Measurements from ENCODE around the gene HPD.

The HPD gene

DNA sequence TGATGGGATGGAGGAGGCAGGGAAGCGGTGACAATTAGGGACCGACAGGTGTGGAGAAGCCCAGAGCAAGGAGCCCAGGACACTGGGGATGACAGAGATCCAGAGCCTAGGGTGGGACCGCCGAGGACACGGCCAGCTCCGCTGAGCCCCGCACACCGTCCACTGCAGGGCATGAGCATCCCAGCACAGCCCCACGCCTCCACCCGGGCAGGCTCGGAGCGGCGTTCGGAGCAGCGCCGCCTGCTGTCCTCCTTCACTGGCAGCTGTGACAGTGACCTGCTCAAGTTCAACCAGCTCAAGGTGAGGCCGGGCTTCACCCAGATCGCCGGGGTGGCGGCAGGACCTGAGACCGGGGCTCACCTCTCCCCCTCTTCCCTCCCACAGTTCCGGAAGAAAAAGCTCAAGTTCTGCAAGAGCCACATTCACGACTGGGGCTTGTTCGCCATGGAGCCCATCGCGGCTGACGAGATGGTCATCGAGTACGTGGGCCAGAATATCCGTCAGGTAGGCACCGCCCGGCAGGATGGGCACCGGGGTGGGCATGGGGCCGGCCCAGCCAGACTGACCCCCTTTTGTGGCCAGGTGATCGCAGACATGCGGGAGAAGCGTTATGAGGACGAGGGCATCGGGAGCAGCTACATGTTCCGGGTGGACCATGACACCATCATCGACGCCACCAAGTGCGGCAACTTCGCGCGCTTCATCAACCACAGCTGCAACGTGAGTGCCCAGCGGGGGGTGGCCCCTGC, 31.1 kb downstream of the HPD start:
- DNase-seq = no peak

DNA sequence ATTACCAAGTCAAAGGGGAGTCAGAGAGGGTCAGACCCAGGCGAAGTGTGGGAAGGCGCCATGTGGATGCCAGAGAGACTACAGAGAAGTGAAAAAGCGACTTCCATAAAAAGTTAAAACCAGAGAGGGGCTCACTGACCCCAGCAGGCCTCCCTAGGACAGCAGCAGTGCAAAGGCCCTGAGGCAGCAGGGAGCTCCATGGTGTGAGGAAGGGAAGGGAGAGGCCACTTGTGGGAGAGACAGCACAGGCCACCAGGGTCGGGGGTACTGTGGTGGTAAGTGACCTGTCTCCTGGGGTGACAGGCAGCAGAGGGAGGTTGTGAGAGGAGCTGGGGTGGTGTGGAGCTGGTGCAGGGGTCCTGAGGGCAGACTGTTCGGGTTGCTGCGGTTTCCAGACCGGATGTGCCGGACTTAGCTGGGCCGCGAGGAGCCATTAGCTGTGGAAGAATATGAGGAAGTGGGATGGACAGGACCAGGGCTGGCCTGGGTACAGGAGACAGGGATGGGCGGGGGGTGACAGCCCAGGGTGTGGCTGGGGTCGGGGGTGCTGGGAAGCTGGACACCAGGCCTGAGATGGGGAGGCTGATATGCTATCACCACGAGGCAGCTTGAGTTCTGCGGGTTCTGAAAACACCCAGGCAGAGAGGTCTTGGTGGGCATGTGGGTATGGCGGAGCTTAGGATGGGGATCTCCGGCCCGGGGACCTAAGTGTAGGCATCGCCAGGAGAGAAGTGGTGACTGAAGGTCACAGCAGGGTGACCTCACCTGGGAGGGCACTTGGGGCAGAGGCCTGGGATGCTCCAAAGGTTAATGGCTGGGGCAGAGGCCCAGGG, 32.1 kb downstream of the HPD start:
- peak; percentile 55 for DNase-seq

DNA sequence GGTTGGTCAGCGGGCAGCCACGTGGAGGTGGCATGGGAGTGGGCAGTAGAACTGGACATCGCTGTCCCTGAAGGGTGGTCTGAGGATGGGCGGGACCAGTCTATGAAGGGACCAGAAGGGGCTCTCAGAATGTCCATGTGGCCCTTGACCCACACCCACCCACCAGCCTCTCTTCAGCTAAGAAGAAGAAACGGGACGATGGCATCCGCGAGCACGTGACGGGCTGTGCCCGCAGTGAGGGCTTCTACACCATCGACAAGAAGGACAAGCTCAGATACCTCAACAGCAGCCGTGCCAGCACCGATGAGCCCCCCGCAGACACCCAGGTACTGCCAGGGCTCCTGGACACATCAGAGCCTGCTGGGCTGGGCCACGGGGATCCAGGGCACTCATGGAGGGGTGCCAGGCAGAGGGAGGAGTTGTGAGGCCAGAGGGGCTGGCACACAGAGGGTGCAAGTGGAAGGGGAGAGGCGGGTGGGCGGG, 33.6 kb downstream of the HPD start:
- no peak for DNase-seq

DNA sequence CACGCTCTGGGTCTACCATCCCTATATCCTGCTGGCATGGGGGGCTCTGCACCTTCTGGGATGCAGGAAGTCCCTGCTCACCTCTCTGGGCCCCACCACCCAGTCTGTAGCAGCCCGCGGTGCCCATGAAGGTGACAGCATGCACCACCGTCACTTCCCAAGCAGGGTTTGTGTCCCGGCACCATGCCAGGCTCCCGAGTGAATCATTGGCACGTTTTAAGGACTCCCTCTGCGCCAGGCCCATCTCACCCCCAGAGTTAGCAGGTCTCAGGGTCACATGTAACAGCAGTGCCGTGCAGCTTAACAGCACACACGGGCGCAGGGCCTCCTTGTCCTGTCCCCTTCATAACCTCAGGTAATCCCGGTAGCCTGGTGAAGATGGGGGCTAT, 34.9 kb downstream of the HPD start:
- DNase-seq = no peak

DNA sequence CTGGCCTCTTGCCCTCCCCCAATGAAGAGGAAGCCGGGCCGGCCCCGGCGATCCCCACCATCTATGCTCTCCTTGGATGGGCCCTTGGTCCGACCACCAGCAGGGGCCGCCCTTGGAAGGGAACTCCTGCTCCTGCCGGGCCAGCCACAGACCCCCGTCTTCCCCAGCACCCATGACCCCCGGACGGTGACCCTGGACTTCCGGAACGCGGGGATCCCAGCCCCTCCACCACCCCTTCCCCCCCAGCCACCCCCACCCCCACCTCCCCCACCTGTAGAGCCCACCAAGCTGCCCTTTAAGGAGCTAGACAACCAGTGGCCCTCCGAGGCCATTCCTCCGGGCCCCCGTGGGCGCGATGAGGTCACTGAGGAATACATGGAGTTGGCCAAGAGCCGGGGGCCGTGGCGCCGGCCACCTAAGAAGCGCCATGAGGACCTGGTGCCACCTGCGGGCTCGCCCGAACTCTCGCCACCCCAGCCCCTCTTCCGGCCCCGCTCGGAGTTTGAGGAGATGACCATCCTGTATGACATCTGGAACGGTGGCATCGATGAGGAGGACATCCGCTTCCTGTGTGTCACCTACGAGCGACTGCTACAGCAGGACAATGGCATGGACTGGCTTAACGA, 35.4 kb downstream of the HPD start:
- DNase-seq = no peak

DNA sequence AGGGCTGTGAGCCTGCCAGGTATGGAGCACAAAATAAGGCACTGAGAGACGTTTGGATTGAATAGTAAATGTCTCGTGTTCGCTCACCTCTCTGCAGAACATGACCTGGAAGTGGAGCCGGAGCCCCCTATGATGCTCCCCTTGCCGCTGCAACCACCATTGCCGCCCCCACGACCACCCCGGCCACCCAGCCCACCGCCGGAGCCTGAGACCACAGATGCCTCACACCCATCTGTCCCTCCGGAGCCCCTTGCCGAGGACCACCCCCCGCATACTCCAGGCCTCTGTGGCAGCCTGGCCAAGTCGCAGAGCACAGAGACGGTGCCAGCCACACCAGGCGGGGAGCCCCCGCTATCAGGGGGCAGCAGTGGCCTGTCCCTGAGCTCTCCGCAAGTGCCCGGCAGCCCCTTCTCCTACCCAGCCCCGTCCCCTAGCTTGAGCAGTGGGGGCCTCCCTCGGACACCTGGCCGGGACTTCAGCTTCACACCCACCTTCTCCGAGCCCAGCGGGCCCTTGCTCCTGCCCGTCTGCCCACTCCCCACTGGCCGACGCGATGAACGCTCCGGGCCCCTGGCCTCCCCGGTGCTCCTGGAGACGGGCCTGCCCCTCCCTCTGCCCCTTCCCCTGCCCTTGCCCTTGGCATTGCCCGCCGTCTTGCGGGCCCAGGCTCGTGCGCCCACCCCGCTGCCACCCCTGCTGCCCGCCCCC, 36.1 kb downstream of the HPD start:
- no peak for DNase-seq

DNA sequence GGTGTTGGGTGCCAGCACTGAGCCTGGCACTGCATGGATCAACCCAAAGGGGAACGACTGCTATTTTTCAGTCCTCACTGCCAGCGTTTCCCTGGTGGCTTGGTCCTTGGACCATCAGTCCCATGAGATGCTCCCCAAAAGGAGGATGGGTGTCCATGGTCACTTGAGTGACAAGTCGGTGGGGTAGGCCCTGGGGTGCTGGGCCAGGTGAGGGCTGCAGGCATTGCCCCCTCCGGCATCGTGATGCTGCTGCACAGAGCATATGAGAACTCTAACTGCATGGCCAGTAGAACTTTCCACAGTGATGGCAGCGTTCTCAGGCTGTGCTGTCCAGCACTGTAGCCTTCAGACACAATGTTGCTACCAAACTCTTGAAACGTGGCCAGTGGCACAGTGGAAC, 38.6 kb downstream of the HPD start:
- no peak for DNase-seq

DNA sequence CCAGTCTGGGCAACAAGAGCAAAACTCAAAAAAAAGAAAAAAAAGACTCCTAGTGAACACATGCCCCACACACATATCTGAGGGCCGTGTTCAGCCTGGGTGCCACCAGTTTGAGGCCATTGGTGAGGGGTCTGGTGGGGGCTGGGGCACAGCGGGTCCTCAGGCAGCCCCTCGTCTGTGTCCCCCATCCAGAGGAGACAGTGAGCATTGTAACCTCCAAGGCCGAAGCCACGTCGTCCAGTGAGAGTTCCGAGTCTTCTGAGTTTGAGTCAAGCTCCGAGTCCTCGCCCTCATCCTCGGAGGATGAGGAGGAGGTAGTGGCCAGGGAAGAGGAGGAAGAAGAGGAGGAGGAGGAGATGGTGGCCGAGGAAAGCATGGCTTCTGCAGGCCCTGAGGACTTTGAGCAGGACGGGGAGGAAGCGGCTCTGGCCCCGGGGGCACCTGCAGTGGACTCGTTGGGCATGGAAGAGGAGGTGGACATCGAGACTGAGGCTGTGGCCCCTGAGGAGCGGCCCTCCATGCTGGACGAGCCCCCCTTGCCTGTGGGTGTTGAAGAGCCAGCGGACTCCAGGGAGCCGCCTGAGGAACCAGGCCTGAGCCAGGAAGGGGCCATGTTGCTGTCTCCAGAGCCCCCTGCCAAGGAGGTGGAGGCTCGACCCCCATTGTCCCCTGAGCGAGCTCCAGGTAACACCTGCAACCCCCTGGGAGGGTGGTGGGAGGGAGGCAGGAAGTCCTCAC, 39.3 kb downstream of the HPD start:
- no peak for DNase-seq

DNA sequence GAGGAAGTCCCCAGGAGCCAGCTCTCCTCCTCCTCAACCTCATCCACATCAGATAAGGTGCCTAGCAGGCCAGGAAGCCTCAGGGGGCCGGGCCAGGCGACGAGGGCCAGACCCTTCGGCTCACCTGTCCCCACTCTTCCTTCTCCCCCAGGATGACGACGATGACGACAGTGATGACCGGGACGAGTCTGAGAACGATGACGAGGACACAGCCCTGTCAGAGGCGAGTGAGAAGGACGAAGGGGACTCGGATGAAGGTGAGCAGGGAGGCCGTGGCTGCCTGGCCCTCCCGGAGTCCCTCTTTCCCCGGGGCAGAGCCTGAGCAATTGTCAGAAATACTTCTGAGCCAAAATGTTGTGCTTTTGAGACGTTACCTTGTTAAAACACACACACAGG, 41.0 kb downstream of the HPD start:
- no peak for DNase-seq

DNA sequence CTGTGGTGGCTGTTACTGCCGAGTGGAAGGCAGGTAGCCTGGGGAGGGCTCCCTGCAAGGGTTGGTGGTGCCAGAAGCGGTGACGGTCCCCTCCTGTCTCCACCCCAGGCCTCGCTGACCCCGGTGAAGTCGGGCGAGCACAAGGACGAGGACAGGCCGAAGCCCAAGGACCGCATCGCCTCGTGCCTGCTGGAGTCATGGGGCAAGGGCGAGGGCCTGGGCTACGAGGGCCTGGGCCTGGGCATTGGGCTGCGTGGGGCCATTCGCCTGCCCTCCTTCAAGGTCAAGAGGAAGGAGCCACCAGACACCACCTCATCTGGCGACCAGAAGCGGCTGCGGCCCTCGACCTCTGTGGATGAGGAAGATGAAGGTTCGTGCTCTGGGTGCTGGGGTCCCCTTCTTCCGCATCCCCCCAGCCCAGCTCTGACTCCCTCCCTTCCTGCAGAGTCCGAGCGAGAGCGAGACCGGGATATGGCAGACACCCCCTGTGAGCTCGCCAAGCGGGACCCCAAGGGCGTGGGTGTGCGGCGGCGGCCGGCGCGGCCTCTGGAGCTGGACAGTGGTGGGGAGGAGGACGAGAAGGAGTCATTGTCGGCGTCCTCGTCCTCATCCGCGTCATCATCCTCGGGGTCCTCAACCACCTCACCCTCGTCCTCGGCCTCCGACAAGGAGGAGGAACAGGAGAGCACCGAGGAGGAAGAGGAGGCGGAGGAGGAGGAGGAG, 41.6 kb downstream of the HPD start:
- DNase-seq = no peak

DNA sequence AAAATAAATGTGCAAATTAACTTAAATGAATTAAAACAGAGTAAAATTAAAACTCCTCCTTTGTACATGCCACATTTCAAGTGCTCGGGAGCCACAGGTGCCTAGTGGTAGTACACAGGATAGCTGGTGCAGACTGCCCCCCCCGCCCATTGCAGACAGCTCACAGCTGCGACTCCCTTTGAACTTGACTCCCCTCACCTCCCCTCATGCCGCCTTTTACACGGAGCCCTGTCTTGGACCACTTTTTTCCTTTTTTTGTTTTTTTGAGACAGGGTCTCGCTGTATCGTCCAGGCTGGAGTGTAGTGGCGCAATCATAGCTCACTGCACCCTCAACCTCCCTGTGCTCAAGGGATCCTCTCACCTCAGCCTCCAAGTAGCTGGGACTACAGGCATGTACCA, 43.4 kb downstream of the HPD start:
- DNase-seq = no peak

DNA sequence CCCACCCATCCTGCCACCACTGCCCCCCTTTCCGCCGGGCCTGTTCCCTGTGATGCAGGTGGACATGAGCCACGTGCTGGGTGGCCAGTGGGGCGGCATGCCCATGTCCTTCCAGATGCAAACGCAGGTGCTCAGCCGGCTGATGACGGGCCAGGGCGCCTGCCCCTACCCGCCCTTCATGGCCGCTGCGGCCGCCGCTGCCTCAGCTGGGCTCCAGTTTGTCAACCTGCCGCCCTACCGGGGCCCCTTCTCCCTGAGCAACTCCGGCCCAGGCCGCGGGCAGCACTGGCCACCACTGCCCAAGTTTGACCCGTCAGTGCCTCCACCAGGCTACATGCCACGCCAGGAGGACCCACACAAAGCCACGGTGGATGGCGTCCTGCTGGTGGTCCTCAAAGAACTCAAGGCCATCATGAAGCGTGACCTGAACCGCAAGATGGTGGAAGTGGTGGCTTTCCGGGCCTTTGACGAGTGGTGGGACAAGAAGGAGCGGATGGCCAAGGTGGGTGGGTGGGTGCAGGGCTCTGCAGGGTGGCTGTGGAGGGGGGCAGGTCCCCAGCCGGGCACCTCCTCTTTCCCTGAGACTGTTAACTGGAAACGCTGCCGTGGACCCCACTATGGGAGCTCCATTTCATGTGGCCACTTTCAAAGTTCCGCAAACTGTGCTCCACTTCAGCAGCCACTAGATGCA, 44.1 kb downstream of the HPD start:
- no peak for DNase-seq

DNA sequence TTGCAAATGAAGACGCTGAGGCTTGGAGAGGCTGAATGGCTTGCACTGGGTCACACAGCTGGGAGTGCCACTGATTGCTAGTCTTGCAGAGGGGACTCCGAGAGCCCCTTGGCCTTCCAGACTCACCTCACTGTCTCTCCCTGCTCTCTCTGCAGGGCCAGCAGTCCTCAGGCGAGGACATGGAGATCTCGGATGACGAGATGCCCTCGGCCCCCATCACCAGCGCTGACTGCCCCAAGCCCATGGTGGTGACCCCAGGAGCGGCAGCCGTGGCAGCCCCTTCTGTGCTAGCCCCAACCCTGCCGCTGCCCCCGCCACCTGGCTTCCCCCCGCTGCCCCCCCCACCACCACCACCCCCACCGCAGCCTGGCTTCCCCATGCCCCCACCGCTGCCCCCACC, 44.7 kb downstream of the HPD start:
- DNase-seq = no peak

DNA sequence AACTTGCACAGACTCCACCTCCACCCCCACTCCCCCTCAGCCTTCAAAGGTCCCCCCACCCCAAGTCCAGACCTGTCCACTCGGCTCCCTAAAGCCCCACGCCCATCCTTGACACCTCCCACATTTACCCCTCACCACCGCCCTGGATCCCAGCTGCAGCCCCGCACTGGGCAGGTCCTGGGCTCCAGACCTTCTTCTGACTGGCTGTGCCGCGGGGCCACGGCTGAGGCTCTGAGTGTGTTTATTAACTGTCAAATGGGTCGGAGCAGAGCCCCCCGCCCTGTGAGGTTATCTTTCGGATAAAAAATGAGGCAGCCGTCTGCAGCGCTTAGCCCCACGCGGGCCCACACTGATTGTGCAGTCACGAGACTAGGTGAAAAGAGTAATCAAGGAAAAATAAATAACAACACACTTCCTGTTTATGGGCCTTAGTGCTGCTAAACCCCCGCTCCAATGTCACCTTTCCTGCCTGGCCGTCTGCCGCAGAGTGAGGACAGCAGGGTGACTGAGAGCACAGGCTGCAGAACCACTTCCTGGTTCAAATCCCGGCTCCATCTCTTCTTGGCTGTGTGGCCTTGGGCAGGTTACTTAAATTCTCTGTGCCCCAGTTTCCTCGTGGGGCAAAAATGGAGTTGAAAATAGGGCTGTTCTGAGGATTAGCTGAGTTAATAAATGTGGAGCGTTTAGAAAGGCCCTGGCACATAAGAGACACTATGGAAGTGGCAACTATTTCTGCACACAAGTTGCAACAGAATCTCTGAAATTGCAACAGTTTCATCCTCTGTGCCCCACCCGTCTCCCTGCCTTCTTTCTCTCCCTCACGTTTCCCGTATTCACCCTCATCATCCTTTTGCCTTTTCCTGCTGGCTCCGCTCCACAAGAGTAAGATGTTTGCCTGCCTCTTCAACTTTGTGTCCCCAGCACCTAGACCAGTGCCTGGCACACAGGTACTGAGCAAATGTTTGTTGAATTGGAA, 45.5 kb downstream of the HPD start:
- DNase-seq = no peak

DNA sequence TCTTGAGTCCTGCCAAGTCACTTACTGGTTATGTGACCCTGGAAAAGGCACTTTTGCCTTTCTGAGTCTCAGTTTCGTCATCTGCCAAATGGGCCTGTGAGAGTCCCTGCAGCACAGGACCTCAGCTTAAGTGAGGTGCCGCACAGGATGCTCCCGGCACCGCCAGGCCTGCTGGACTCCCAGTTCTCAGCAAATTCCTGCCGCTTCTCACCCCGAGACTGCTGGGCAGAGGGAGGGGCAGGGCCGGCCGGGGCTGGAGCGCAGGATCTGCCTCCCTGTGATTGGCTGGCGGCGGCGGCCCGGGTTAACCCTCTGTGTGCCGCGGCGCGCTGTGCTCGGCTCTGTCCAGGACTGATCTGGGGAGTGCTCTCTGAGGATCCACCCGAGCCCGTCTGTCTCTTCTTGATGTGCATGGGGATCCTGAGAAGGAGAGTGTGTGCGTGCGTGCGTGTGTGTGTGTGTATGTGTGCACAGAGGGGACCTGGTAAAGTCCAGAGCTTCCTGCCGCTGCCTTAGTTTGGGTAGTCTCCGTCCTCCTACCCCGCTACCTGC, 46.3 kb downstream of the HPD start:
- DNase-seq = peak; percentile 79

DNA sequence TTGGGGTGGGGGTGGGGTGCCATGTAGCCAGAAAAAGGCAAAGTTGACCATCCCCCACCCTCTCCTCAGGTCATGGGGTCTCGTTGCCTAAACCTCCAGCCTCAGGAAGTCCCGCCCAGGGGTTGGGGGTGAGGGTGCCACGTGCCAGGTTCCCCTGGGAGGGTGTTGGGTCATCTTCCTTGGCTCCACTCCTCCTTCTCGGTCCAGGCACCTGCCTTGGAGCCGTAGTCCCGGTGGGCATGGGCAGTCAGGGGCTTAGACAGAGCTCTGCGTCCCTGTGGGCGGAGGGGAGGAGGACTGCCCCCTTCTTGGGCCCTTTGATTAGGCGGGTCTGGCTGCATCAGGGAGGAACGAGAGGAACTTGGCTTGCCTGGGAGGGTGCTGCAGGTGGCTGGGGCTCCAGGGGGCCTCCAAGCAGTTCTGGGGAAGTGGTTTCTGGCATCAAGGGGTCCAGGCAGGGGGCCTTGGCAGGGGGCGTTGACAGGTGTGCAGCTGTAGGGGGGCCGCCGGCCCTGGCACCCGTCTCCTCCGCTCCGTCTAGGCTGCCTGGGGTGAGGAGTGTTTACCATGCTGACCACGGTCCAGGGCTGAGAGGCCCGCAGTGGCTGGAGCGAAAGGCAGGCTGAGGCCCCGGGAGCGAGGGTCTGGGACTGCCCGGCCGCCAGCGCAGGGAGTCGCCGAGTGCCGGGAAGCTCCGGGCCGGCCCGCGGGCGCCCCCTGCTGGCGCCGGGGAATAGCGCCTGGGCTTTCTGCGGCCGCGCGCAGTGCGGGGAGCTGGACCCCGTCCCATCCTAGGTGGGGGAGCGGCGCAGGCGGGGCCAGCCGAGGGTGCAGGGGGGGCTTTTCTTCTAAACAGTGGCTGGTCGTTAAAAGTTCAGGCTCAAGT, 47.0 kb downstream of the HPD start:
- peak; percentile 82 for DNase-seq

DNA sequence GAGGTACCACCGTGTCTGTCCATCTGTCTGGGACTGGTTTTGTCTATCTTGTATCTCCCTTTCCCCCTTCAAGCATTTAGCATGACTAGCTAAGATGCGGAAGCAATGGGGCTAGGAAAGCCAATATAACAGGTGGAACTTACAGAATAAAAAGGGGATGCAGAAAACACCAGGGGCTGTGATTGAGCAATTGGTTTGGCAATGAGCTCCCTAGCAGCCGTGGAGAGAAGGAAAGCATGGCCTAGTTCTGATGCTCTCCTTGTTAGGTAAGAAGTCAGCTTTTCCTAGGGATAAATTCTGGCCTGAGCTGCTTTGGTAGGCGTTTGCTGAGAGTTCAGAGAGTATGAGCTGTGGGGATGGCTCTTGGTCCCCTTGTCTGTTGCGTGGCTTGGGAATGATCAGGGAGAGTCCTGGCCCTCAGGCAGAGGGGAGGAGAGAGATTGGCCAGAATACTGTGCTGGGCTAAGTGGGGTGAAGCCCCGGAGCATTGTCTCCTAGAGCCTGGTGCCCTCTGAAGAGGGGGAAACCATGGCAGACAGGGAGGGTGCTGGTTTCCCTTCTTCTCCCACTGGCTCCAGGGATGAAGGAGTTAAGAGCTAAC, 47.7 kb downstream of the HPD start:
- no peak for DNase-seq

DNA sequence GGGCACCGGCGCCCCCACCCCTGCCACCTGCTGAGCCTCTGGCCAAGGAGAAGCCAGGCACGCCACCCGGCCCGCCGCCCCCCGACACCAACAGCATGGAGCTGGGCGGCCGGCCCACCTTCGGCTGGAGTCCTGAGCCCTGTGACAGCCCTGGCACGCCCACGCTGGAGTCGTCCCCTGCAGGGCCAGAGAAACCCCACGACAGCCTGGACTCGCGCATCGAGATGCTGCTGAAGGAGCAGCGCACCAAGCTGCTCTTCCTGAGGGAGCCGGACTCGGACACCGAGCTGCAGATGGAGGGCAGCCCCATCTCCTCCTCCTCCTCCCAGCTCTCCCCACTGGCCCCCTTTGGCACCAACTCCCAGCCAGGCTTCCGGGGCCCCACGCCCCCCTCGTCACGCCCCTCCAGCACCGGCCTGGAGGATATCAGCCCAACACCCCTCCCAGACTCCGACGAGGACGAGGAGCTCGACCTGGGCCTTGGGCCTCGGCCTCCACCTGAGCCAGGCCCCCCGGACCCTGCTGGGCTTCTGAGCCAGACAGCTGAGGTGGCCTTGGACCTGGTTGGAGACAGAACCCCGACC, 48.3 kb downstream of the HPD start:
- no peak for DNase-seq
